HCT116 (cell line): Measurements from ENCODE around the gene IL1RAPL1. TPM values are rescaled to one million over a fixed set of nuclear protein-coding genes. Genes with fewer than 3 reads are reported as not detected.

Source experiments
- ATAC-seq: fragments of 200-7000 bp; cut with Tn5 transposase; 2 replicates; pipeline ENCODE4 v1.9.1; 2020; ENCODE audit warnings: mild to moderate bottlenecking, moderate library complexity
- BruUV-seq: library from RNA; stranded (reverse); fragments of 400-500 nt; replicated peaks from 2 replicates; lab custom pipeline; 2021; lab: Mats Ljungman, UMichigan
- CTCF ChIA-PET: fragments of 300-600 bp; sonication (Branson Sonifier 250); formaldehyde crosslinking; loops from one replicate; lab custom pipeline; 2021; ENCODE audit warnings: antibody characterized with exemption; lab: Charles Lee
- POLR2A ChIA-PET: fragments of 300-600, 350-600 bp; sonication (Branson Sonifier 250); formaldehyde crosslinking; loops from one replicate; lab custom pipeline; 2021; ENCODE audit warnings: antibody characterized with exemption; lab: Charles Lee
- RAD21 ChIA-PET, 2 experiments: fragments of 300-600 bp; sonication (Branson Sonifier 250); formaldehyde crosslinking; loops; one replicate each; lab custom pipeline; 2023; ENCODE audit warnings: low total read pairs in 2 of 2; ENCODE audit not compliant: uncharacterized antibody in 2 of 2, unreplicated experiment in 2 of 2, low non-redundant PET in 1 of 2; lab: Charles Lee
- DNase-seq: peaks from one replicate; pipeline ENCODE4 v3.0.0-alpha.2; 2010; ENCODE audit warnings: low read depth, low spot score
- H2AFZ ChIP-seq: fragments of 200-600 bp; shearing (Covaris generic), sonication (generic); 2 replicates; pipeline ENCODE4 v1.6.1; 2017; ENCODE audit warnings: low read depth, mixed run types, mixed read lengths, antibody characterized with exemption, low read length; ENCODE audit not compliant: poor library complexity, severe bottlenecking
- H3K27ac ChIP-seq: 2 replicates; pipeline ENCODE4 v1.5.1; 2012; ENCODE audit warnings: low read depth, low read length
- H3K27me3 ChIP-seq: fragments of 200-600 bp; sonication (generic); 2 replicates; pipeline ENCODE4 v1.6.1; 2016; ENCODE audit warnings: mixed run types, low read length, mixed read lengths; ENCODE audit not compliant: insufficient read depth
- H3K36me3 ChIP-seq, 2 experiments: fragments of 200-500 bp in 1 of 2; fragments of 200-600 bp in 1 of 2; sonication (Bioruptor generic) in 1 of 2; sonication (generic) in 1 of 2; 2 replicates each; pipeline versions ENCODE4 v1.5.1 to v1.6.1; 2014 to 2016; ENCODE audit warnings: low read length in 2 of 2, inconsistent platforms in 1 of 2, mixed read lengths in 1 of 2, mixed run types in 1 of 2; ENCODE audit not compliant: insufficient read depth in 2 of 2, control insufficient read depth in 1 of 2
- H3K4me1 ChIP-seq, 2 experiments: fragments of 200-600 bp in 1 of 2; sonication (generic) in 1 of 2; 2 replicates each; pipeline versions ENCODE4 v1.5.1 to v1.6.1; 2012 to 2017; ENCODE audit warnings: low read length in 2 of 2, inconsistent platforms in 1 of 2, mild to moderate bottlenecking in 1 of 2, mixed read lengths in 1 of 2, mixed run types in 1 of 2, moderate library complexity in 1 of 2; ENCODE audit not compliant: insufficient read depth in 2 of 2, control insufficient read depth in 1 of 2
- H3K4me2 ChIP-seq: fragments of 200-600 bp; sonication (generic); 2 replicates; pipeline ENCODE4 v1.6.1; 2017; ENCODE audit warnings: mixed run types, low read length, mixed read lengths
- H3K4me3 ChIP-seq, 2 experiments: fragments of 200-600 bp in 1 of 2; sonication (generic) in 1 of 2; replicated peaks in 1 of 2; 2 replicates each; pipeline ENCODE4 v1.5.1; 2011 to 2016; ENCODE audit warnings: low read length in 2 of 2, control low read depth in 1 of 2, low read depth in 1 of 2, mild to moderate bottlenecking in 1 of 2, mixed read lengths in 1 of 2, mixed run types in 1 of 2
- H3K79me2 ChIP-seq: fragments of 200-600 bp; sonication (generic); 2 replicates; pipeline ENCODE4 v1.6.1; 2017; ENCODE audit warnings: mild to moderate bottlenecking, mixed run types, low read length, moderate library complexity, mixed read lengths; ENCODE audit not compliant: insufficient read depth
- H3K9ac ChIP-seq: fragments of 200-600 bp; sonication (generic); 2 replicates; pipeline ENCODE4 v1.6.1; 2016; ENCODE audit warnings: low read length, mixed read lengths
- H3K9me2 ChIP-seq: fragments of 200-600 bp; sonication (generic), shearing (Covaris generic); 2 replicates; pipeline ENCODE4 v1.6.1; 2017; ENCODE audit warnings: mixed run types, mild to moderate bottlenecking, moderate library complexity; ENCODE audit not compliant: insufficient read depth
- H3K9me3 ChIP-seq, 2 experiments: fragments of 200-500 bp in 1 of 2; fragments of 200-600 bp in 1 of 2; sonication (Bioruptor generic) in 1 of 2; sonication (generic) in 1 of 2; 2 replicates each; pipeline ENCODE4 v1.6.1; 2014 to 2017; ENCODE audit warnings: low read length in 2 of 2, mixed read lengths in 2 of 2, inconsistent platforms in 1 of 2, low read depth in 1 of 2, mild to moderate bottlenecking in 1 of 2, mixed run types in 1 of 2, moderate library complexity in 1 of 2; ENCODE audit not compliant: control insufficient read depth in 1 of 2, insufficient read depth in 1 of 2
- H4K20me1 ChIP-seq: fragments of 200-600 bp; sonication (generic), shearing (Covaris generic); 2 replicates; pipeline ENCODE4 v1.6.1; 2017; ENCODE audit warnings: mixed run types, mild to moderate bottlenecking, moderate library complexity; ENCODE audit not compliant: insufficient read depth
- CEBPB ChIP-seq: IDR thresholded peaks from 2 replicates; pipeline ENCODE4 v1.6.1; 2012; ENCODE audit warnings: low read depth
- ELF1 ChIP-seq: IDR thresholded peaks from 2 replicates; pipeline ENCODE4 v1.6.1; 2012; ENCODE audit warnings: low read depth, borderline replicate concordance
- EZH2 ChIP-seq: fragments of 200-600 bp; sonication (generic); IDR thresholded peaks from 2 replicates; pipeline ENCODE4 v1.6.1; 2017; ENCODE audit warnings: antibody characterized with exemption, mixed run types
- FOSL1 ChIP-seq: IDR thresholded peaks from 2 replicates; pipeline ENCODE4 v1.6.1; 2012; ENCODE audit warnings: low read depth
- JUND ChIP-seq: IDR thresholded peaks from 2 replicates; pipeline ENCODE4 v1.6.1; 2012
- POLR2A ChIP-seq: IDR thresholded peaks from 2 replicates; pipeline ENCODE4 v1.7.0; 2011; ENCODE audit warnings: borderline replicate concordance; ENCODE audit not compliant: insufficient read depth, insufficient read length; ENCODE audit errors: extremely low read depth
- POLR2AphosphoS5 ChIP-seq: IDR thresholded peaks from 2 replicates; pipeline ENCODE4 v1.6.1; 2011; ENCODE audit warnings: mild to moderate bottlenecking, low read depth, low read length, moderate library complexity
- RAD21 ChIP-seq: IDR thresholded peaks from 2 replicates; pipeline ENCODE4 v1.6.1; 2012; ENCODE audit warnings: low read depth, mild to moderate bottlenecking
- SIN3A ChIP-seq: IDR thresholded peaks from 2 replicates; pipeline ENCODE4 v1.6.1; 2012; ENCODE audit warnings: low read depth
- SP1 ChIP-seq: IDR thresholded peaks from 2 replicates; pipeline ENCODE4 v1.6.1; 2012; ENCODE audit warnings: low read depth
- YY1 ChIP-seq: IDR thresholded peaks from 2 replicates; pipeline ENCODE4 v1.6.1; 2011; ENCODE audit warnings: low read length, low read depth, moderate library complexity, mild to moderate bottlenecking; ENCODE audit not compliant: insufficient replicate concordance; ENCODE audit errors: extremely low read depth
- ZFX ChIP-seq: fragments of 450-650 bp; IDR thresholded peaks from 2 replicates; pipeline ENCODE4 v1.6.1; 2017
- intact Hi-C: fragments of 100-400 bp; cut with micrococcal nuclease; formaldehyde crosslinking; loops from 2 replicates; pipeline ENCODE4 v1.10.0; 2022
- total RNA-seq: library from RNA; stranded (reverse); gene quantifications from one replicate; pipeline ENCODE4 v1.2.1, GENCODE V29; 2021; ENCODE audit not compliant: unreplicated experiment
- TF ChIP-seq, protein P1 (sequence below): IDR thresholded peaks from 2 replicates; pipeline ENCODE4 v1.6.1; 2012; ENCODE audit warnings: low read depth
- TF ChIP-seq, protein P2 (sequence below): IDR thresholded peaks from 2 replicates; pipeline ENCODE4 v1.6.1; 2011; ENCODE audit warnings: mild to moderate bottlenecking, low read length, moderate library complexity; ENCODE audit not compliant: insufficient replicate concordance; ENCODE audit errors: extremely low read depth
- TF ChIP-seq, protein P3 (sequence below): IDR thresholded peaks from 2 replicates; pipeline ENCODE4 v1.6.1; 2012

The IL1RAPL1 gene
- total RNA-seq, 1 experiment from 2014 or later = 2.8 TPM

DNA sequence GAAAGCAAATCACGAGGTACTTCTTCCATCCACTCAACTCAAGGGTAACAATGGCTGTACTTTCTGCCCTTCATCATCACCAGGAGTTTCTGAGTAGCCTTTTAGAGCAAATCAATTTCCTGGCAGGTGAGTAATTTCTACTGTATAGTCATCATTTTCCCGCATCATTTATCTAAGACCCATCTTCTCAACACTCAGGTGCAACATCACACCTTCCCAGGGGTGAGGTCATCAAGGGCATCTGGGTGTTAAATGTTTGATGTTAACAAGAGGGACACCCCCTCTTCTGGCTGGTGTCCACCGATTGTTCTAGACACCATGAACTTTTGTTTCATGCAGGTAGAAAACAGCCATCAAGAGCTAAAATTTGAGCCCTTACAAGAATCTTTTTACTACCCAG is 1314.8 kb downstream of the IL1RAPL1 start:
- POLR2A ChIA-PET = no interaction called here
- TF ChIP-seq, protein P1, sequence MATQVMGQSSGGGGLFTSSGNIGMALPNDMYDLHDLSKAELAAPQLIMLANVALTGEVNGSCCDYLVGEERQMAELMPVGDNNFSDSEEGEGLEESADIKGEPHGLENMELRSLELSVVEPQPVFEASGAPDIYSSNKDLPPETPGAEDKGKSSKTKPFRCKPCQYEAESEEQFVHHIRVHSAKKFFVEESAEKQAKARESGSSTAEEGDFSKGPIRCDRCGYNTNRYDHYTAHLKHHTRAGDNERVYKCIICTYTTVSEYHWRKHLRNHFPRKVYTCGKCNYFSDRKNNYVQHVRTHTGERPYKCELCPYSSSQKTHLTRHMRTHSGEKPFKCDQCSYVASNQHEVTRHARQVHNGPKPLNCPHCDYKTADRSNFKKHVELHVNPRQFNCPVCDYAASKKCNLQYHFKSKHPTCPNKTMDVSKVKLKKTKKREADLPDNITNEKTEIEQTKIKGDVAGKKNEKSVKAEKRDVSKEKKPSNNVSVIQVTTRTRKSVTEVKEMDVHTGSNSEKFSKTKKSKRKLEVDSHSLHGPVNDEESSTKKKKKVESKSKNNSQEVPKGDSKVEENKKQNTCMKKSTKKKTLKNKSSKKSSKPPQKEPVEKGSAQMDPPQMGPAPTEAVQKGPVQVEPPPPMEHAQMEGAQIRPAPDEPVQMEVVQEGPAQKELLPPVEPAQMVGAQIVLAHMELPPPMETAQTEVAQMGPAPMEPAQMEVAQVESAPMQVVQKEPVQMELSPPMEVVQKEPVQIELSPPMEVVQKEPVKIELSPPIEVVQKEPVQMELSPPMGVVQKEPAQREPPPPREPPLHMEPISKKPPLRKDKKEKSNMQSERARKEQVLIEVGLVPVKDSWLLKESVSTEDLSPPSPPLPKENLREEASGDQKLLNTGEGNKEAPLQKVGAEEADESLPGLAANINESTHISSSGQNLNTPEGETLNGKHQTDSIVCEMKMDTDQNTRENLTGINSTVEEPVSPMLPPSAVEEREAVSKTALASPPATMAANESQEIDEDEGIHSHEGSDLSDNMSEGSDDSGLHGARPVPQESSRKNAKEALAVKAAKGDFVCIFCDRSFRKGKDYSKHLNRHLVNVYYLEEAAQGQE = no peak
- TF ChIP-seq SIN3A = no peak
- TF ChIP-seq, all 23 proteins: peak for 0
- Histone ChIP-seq H3K36me3 (no peaks in the 10 kb centered on the region), H3K4me2 (no peak overlapping the region), H3K9me3 (no peaks in the 10 kb centered on the region), H3K4me3 (no peak overlapping the region), H4K20me1 (no peaks in the 10 kb centered on the region), H2AFZ (no peak overlapping the region), H3K9me2 (no peaks in the 10 kb centered on the region), H3K4me1 (no peaks in the 10 kb centered on the region), H3K9ac (no peak overlapping the region), H3K27me3 (no peaks in the 10 kb centered on the region), H3K79me2 (no peaks in the 10 kb centered on the region), H3K27ac (no peak overlapping the region)
- RAD21 ChIA-PET = no interaction called here
- no TSS peak for BruUV-seq
- intact Hi-C loops = no loop called here
- DNase-seq (no peak), ATAC-seq (no peak)
- CTCF ChIA-PET = no interaction called here

DNA sequence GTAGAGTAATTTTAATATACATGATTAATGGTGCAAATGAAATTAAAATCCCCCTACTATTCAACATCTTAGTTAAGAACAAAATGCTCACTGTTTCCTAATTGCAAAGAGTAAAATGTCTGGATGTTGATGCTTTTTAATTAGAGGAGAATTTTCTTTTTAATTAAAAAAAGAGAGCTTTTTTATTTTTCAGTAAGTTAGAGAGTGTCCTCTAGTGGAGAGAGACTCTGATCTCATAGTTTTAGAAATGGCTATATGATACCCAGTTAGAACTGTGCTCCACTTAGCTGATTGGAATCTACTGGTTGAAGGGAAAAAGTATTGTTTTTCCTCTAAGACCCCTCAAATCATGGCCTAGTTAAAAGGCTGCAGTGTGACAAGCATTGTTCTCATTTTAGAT is 1316.1 kb downstream of the IL1RAPL1 start:
- DNase-seq (no peak), ATAC-seq (no peak)
- intact Hi-C loops = no loop called here
- RAD21 ChIA-PET = no interaction called here
- Histone ChIP-seq H3K4me3 (no peak overlapping the region), H4K20me1 (no peaks in the 10 kb centered on the region), H3K27me3 (no peaks in the 10 kb centered on the region), H3K9ac (no peak overlapping the region), H3K27ac (no peak overlapping the region), H2AFZ (no peak overlapping the region), H3K9me2 (no peaks in the 10 kb centered on the region), H3K36me3 (no peaks in the 10 kb centered on the region), H3K4me1 (no peaks in the 10 kb centered on the region), H3K4me2 (no peak overlapping the region), H3K9me3 (no peaks in the 10 kb centered on the region), H3K79me2 (no peaks in the 10 kb centered on the region)
- CTCF ChIA-PET = no interaction called here
- no TSS peak for BruUV-seq
- POLR2A ChIA-PET = no interaction called here
- TF ChIP-seq, protein P2, sequence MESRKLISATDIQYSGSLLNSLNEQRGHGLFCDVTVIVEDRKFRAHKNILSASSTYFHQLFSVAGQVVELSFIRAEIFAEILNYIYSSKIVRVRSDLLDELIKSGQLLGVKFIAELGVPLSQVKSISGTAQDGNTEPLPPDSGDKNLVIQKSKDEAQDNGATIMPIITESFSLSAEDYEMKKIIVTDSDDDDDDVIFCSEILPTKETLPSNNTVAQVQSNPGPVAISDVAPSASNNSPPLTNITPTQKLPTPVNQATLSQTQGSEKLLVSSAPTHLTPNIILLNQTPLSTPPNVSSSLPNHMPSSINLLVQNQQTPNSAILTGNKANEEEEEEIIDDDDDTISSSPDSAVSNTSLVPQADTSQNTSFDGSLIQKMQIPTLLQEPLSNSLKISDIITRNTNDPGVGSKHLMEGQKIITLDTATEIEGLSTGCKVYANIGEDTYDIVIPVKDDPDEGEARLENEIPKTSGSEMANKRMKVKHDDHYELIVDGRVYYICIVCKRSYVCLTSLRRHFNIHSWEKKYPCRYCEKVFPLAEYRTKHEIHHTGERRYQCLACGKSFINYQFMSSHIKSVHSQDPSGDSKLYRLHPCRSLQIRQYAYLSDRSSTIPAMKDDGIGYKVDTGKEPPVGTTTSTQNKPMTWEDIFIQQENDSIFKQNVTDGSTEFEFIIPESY = no peak
- TF ChIP-seq EZH2 (no peak), FOSL1 (no peak), YY1 (no peak), JUND (no peak), CEBPB (no peak), POLR2A (no peak), SP1 (no peak), POLR2AphosphoS5 (no peak), ELF1 (no peak), RAD21 (no peak), ZFX (no peak)
- TF ChIP-seq, protein P3, sequence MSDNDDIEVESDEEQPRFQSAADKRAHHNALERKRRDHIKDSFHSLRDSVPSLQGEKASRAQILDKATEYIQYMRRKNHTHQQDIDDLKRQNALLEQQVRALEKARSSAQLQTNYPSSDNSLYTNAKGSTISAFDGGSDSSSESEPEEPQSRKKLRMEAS = no peak
